ENCODE data around the gene ZNF469.

Gene ZNF469

DNA sequence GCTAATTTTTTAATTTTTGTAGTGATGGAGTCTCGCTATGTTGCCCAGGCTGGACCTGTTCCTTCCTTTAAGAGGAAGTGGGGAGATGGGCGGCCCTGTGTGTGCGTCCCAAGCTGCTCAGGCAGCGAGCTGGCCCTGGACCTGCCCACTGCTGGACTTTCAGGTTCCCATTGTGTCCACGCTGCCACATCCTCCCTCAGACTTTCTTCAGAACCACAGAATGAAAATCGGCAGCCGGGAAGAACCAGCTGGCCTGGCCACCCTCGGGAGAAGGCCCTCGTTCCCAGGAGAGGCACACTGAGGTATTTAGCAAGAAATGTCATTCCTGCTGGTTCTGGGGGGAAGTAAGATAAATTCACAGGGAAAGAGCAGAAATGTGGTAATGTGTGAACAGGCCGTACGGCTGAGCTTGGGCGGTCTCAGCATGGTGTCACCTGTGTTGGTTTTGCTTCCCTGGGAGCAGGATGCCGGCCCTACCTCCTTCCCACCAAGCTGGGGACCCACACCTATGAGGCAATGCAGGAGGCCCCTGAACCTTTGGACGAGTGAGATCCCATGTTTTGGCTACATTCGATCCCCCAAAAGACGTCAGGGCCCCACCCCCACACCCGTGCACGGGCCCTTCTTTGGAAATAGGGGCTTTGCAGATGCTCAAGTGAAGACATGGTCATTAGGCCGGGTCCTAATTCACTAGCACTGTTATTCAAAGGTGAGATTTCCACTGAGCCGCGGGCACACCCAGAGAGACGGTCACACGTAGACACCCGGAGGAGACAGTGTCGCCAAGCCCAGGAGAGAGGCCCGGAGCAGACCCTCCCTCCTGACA is 35.9 kb upstream of the ZNF469 start:
- no peak for FAIRE-seq

DNA sequence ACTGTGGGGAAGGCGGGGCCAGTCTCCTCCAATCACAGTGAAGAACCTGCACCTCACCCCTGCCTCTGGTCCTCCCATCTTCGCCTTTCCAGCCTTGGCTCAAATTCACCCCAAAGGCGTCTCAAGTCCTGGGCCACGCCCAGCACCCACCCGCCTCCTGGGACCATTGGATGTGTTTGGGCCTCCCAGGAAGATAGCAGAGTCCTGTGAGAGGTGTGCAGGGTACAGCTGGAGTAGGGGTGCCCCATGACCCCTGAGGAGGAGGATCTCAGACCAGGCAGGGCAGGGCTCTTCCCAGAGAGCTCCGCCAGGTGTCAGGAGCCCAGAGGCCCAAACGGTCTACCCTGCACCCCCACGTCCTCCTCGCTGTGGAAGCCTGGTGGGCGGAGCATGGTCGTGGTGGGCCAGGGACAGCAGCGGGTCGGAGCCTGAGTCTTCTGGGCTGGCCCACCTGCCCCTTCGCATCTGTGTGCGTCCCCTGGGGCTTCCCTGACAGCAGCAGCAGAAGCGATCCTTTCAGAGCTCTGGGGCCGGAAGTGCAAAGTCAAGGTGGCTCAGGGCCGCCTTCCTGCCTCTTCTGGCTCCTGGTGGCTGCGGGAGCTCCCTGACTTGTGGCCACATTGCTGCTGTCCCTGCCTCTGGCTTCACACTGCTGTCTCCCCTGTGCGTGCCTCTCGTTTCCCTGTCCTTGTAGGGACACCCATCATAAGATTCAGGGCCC is 34.9 kb upstream of the ZNF469 start:
- FAIRE-seq, result no peak

DNA sequence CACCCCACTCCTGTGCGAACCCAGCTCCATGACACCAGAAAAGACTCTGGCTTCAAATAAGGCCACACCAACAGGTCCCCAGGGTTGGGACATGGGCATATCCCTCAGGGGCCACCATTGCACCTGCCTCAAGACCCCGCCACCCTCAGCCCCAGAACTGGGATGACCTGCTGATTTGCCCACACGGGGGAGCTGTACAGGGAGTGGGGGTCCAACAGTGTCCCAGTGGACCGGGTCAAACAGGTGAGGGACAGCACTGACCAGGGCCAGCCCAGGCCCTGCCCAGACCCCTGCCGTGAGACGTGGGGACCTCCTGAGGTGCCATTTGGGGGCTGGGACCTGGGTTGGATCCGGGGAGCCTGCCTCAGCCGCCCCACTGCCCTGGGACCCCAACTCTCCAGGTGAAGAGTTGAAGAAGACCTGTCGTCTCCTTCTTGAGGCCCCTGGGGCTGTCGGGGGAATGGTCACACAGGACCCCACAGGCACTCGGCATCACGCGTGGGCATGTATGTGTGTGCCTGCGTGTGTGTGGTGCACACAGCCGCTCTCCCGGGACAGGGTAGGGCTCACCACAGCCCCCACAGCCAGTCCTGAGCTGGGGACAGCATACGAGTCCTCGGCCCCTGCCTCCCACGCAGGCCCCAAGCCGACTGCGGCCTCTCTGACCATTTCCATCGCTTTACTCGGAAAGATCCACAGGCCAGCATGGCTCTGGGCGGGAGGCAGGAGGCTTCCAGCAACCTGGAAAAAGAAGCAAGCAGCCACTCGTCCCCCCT is 34.2 kb upstream of the ZNF469 start:
- no peak for FAIRE-seq

DNA sequence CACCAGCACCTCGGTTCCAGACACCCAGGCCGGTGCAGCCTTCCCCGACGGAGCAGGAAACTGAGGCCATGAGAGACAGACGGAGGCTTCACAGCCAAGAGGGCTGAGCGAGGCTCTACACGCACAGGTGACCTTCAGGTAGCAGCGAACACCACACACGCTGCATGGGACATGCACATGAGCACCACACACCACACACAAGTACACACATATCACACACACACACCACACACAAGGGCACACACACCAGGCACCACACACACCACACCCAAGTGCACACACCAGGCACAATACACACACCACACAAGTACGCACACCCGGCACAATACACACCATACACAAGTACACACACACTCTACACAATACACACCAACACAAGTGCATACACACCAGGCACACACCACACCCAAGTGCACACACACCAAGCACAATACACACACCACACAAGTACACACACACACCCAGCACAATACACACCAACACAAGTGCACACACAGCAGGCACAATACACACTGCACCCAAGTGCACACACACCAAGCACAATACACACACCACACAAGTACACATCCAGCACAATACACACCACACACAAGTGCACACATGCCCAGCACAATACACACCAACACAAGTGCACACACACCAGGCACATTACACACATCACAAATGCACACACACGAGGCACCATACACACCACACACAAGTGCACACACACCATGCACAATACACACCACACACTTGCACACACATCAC is 33.4 kb upstream of the ZNF469 start:
- no peak for FAIRE-seq

DNA sequence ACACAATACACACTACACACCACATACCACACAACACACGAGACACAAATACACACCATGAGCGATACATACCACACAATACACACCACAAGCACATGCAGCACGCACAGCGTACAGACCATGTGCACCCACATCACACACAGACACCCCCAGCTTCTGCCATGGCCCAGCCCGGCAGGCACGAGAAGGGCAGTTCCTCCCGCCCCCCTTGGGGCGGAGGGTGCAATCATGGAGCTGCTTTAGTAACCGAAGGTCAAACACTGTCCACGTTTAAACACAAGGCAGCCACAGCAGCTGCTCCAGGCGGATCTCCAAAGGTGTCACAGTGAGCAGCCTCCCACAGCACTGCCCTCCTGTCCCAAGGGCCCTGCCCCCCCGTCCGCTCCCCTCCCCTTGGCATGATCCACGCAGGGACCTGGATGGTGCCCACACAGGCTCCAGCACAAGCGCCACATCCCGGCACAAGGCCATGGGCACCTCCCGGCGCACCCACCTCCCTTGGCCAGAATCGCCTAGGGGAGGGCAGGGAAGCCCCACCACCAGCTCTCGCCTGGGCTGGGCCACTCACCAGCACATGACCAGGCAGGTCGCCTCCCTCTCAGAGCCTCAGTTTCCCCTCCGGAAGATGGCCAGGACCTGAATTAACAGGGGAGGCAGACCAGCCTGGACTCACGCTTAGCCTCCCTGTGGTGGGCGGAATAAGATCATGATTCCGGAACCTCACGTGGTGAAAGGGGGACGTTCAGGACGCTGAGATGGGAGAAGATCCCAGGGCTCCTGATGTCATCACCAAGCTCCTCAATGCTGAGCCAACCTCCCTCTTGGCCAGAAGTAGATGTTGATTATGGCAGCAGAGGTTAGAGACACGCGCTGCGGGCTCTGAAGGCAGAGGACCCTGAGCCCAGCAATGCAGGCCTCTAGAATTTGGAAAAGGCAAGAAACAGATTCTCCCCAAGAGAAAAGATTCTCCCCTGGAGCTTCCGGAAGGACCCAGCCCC is 32.6 kb upstream of the ZNF469 start:
- FAIRE-seq, result no peak

DNA sequence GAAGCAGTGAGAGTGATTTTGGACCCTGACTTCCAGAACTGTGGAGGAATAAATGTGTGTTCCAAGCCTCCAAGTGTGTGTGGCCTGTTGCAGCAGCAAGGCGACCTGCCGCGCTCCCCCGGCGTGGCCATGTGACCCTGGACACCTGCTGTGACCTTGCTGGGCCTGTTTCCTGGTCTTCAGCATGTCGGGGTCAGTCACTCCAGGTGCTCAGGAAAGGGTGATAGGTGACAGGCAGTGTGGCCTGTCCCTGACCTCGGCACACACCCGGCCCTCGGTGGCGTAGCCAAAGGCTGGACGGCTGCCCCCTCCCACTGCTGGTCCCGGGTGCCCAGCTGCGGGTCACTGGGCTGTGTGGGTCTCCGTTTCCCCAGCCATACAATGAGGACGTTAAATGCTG is 31.8 kb upstream of the ZNF469 start:
- FAIRE-seq, result no peak

DNA sequence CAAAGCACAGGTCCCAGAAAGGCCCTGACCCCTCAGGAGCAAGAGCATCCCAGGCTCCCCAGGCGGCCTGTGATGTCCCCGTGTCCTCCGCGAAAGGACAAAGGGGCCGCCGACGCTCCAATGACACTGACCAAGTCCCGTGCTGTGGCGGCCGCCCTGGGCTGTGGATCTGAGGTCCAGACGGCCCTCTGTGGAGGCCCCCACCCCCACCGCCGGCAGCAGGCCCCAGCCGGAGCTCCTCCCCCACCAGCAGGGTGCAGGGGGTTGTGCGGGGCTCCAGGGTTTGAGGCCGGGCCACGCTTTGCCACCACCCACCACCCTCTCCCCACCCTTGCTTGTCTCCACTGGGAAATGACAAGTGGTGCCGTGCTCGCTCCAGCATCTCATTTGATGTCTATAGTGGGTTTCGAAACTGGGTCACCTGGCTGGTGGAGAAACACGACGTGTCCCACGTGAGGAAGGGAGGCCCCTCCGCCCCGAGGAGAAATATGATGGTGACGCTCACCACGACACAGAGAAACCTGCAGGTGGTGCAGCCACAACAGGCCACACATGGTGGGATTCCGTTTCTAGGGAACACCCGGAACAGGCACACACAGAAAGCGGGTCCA is 31.2 kb upstream of the ZNF469 start:
- no peak for FAIRE-seq

DNA sequence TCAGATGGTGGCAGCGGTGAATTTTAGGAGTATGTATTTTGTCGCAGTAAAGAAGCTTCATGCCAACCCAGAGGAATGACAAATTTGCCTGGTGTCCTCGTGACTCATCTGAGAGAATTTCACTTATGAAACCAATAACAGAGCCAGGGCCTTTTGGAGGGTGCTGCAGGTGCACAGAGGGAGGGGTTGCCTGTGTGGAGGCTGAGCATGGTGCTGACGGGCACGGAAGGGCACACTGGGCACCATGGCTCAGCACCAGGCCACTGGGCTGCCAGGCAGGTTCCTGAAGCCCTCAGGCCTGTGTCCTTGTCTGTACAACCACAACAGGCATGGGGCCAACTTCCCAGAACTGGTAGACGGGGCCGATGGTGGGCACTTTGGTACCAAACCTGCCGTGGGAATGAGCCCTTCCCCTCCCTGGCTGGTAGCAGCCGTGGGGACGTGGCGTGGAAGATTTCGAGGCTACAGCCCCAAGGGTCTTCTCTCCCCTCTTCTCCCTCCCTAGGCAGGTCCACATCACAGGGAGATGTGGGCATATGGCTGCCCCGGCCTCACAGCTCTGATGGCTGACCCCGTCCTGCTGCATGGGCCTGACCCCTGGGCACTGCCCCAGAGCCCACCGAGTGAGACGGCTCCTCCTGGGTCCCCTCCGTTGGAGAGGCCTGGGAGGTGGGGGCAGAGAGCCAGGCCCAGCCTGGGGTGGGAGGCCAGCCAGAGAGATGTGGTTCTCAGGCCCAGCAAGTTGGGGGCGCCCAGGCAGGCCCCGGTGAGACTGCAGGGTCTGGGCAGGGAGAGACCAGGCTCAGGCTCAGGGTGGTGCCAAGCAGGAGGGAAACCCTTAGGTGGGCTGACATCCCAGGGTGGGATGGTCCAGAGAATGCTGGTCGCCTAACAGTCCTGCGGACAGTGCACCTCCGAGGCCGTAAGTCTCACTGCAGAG is 30.2 kb upstream of the ZNF469 start:
- FAIRE-seq, result no peak

DNA sequence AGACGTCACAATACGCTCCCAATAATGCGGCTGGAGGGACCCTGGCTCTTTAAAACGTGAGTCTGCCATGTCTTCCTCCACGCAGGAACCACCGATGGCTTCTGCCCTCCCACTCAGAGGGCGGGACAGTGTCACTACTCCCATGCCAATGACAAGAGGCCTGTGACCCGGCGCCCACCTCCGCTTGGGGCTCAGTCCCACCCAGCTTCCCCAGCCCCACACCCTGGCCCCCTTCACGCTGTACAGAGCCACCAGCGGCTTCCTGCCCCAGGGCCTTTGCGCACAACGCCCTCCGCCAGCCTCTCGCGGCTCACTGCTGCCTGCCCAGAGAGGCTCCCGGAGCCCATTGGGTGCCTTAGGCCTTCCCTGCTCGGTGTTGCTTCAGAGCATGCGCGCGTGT is 29.5 kb upstream of the ZNF469 start:
- FAIRE-seq, result no peak

DNA sequence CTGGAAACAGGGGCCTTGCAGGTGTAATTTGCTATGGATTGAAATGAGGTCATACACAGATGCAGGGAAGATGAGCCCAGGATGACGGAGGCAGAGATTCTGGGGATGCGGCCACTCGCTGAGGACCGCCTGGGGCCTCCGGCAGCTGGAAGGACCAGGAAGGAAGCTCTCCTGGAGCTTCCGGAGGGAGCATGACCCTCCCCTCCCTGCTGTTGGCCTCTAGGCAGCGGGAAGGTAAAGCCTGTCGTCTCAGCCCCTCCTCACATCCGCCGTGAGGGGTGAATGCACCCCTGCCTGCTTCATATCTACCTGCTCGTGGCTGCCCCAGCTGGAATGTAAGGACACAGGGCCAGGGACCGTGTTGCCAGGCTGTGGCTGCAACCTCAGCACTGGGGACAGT is 29.1 kb upstream of the ZNF469 start:
- no peak for FAIRE-seq

DNA sequence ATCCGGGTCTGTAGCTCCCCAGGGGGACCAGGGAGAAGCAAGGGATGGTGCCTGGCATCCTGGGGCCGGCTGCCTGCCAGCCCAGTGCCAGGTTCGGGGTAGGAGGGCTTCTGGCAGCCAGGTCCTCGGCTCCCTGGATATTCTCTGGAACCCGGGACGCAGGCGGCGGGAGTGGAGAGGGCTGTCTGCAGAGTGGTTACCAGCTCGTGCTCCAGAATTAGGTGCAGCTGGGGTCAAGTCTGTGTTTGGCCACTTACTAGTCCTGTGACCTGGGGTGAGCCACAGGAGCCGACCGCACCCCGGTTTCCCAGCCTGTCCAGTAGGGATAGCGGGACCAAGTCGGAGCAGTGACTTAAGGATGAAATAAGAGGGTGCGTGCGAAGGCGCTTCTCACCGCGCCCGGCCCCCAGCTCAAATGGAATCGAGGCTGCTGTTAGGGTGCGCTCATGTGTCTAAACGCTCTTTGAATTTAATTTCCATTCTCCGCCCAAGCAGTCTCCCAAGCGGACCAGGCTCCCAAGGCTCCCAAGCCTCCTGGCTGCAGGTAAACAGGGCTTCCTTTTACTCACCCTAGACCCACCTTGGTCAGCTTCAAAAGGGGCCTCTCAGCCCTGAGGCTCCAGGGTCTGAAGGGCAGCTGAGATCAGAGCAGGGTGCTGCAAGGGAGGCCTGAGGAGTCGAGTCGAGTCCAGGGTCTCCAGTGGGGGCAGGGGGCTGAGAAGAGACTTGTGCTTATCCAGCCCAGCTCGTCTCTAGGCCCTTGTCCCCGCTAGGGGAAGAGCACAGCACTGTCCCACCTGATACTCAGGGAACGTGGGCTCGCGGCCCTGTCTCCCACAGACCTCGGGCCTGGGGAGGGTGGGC is 28.3 kb upstream of the ZNF469 start:
- no peak for FAIRE-seq

DNA sequence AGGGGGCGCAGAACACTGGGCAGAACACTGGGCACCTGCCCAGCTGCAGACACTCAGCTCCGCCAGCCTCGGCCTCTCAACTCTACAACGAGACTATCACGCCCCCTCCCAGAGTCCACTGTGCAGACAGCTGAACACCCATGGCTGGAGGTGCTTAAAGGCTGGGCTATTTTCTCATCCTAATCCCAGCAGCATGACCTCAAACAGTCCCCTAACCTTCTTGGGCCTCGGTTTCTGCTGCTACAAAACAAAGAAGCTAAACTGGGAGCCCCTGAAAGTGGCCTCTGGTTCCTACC is 27.7 kb upstream of the ZNF469 start:
- no peak for FAIRE-seq

DNA sequence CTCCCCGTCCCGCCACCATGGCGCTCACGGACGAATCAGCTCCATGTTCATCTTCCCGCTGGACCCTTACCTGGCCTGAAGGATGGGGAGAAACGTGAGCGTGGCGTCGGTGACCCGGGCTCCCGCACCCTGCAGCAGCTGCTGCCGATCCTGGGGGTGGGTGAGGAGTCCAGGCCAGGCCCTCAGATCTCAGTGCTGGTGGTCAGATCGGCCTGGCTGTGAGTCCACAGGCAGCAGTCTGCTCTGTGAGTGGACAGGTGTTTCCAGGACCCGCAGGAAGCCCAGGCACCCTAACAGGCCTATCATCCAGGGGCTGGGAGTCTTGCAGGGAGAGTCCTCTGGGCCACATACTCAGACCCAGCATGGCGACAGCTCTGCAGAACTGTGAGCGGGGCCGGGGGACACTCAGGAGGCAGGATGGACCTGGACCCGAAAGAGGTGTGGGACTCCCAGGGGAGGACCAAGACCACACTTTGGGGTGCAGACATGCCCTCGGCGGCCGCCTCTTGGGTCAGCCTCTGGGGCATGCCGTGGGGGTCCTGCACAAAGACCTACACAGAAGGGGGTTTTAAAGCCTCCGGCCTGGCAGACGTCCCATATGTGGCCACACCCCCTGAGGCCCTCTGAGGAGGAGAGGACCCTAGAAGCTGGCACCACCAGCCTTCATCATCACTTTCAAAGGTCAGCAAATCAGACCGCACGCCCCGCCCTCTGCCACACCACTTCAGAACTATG is 27.2 kb upstream of the ZNF469 start:
- FAIRE-seq, result no peak

DNA sequence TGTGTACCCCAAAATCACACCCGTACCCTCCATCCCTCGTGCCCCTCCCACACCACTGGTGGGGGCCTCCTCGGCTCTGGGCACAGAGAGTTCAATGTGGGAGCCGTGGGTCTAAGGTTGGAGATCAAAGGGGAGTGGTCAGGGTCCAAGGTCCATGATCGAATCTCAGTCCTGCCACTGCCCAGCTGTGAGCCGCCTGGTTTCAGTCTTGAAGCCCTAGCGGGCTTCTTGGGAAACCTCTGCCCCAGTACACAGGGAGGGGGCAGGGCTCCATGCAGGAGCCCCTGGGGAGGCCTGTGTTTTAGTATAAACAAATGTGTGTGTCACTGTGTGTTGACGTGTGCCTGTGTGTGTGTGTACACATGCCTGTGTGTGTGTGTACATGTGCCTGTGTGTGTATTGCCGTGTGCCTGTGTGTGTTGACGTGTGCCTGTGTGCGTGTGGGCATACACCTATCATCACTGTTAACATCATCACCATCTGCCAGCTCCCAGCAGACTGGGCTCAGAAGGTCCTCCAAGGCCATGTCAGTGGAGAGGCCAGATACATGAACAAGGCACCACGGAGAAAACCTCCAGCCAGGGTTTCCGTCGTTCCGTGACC is 26.5 kb upstream of the ZNF469 start:
- FAIRE-seq, result no peak

DNA sequence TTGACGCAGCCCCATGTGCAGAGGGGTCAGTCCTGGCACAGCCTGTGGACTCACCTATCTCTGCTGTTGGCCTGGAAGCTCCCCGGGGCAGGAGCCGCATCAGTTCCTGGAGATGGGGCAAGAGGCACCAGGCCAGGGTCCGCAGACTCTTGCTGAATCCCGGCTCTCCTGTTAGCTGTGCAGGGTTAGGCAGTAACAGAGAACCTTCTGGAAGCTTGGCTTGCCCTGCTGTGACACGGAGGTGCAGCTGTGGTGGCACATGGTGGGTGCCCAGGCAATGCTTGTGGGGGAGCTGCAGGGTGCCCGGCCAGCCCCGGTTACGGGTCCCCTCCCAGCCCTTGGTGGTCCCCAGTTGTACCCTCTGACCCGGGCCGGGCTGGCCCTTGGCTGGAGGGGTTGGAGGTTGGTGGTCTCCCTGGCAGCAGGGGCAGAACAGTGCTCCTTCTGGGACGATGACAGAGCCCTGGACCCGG is 26.0 kb upstream of the ZNF469 start:
- FAIRE-seq, result no peak

DNA sequence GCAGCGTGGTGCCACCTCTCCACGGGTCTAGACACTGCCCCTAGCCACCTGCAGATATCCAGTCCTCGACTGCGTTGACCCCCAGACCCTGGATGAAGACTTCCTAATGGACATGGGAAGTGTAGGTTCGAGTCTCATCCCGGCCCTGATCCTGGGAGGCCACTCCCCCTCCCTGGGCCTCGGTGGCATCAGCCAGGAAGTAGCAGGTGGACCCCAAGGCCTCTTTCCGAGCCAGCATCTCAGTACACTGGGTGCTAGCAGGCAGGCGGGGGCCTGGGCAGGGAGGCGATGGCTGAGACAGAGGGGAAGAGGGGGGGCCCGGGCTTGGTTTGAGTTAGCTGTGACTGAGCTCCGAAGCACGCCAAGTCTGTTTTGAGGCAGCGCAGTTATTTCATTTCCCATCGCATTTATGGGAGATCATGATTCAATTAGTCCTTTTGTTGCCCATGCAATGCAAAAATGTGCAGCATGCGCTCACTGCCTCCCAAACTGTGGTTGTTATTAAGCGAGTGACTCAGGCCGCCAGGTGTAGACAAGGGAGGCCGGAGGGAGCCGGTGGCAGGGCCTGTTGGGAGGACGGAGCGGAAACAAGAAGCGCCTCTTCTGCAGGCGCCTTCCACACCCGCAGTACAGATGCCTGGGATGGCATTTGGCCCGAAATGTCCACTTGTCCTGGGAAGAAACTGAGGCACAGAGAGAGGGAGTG is 25.3 kb upstream of the ZNF469 start:
- FAIRE-seq, result no peak

DNA sequence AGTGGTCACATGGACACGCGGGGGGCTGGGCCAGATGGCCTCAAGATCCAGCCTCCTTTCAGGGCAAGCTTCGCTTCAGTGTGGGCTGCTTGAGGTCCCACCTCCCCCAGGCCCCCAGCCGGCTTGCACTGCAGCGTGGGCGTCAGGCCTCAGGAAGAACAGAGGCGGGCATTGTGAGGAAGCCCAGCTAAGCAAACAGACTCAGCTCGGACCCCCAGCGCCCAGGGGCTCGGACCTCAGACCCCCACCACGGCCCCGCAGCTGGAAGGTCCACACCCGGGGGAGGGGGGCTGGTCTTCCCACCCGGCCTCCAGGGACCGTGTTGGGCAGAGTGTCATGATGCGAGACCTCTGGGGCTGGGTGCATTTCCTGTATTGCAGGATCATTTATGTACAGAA is 24.7 kb upstream of the ZNF469 start:
- no peak for FAIRE-seq
